ENCODE results near the gene LRRC74B.

LRRC74B gene

GRCh38 chr22:21026783-21027692, 18.7 kb upstream of the LRRC74B start:
- Histone ChIP-seq H3K79me2 (ENCODE audit: insufficient read depth, low read length) (no peaks in the 10 kb centered on the region), H3K9me2 (replicated peaks; ENCODE audit: insufficient read depth, low read length) (no peaks in the 10 kb centered on the region), H3K36me3 (ENCODE audit: low read length) (no peaks in the 10 kb centered on the region), H3K4me3 (ENCODE audit: insufficient read depth, low read length, poor library complexity, severe bottlenecking) (no peak overlapping the region), H3K4me2 (ENCODE audit: low read depth, low read length, poor library complexity, severe bottlenecking) (no peak overlapping the region), H3F3A (ENCODE audit: insufficient read depth) (no peaks in the 10 kb centered on the region), H3K27ac (ENCODE audit: low read depth, low read length) (no peak overlapping the region), H3K9ac (ENCODE audit: low read length) (no peak overlapping the region), H2AFZ (ENCODE audit: low read depth, low read length, severe bottlenecking) (no peak overlapping the region), H3K9me3 (ENCODE audit: insufficient read depth, low read length) (no peaks in the 10 kb centered on the region), H4K20me1 (ENCODE audit: low read depth, low read length) (no peaks in the 10 kb centered on the region), H3K27me3 (ENCODE audit: low read length) (no peaks in the 10 kb centered on the region)
- TF ChIP-seq EZH2phosphoT487 (conservative IDR thresholded peaks at IDR 0.05; ENCODE audit: low read length): no peak
- TF ChIP-seq CTCF (IDR thresholded peaks at IDR 0.05; ENCODE audit: insufficient read depth, low read length, poor library complexity, severe bottlenecking): no peak

- no peak overlapping the region for H3K4me3 ChIP-seq (ENCODE audit: insufficient read depth, low read length, poor library complexity, severe bottlenecking)
- H3F3A ChIP-seq (ENCODE audit: insufficient read depth): no peaks in the 10 kb centered on the region
- no peaks in the 10 kb centered on the region for H3K36me3 ChIP-seq (ENCODE audit: low read length)
- H4K20me1 ChIP-seq (ENCODE audit: low read depth, low read length): no peaks in the 10 kb centered on the region
- TF ChIP-seq EZH2phosphoT487 (conservative IDR thresholded peaks at IDR 0.05; ENCODE audit: low read length): no peak
- TF ChIP-seq CTCF (IDR thresholded peaks at IDR 0.05; ENCODE audit: insufficient read depth, low read length, poor library complexity, severe bottlenecking): no peak
- no peaks in the 10 kb centered on the region for H3K9me2 ChIP-seq (replicated peaks; ENCODE audit: insufficient read depth, low read length)
- H3K79me2 ChIP-seq (ENCODE audit: insufficient read depth, low read length): no peaks in the 10 kb centered on the region
- no peak overlapping the region for H3K4me2 ChIP-seq (ENCODE audit: low read depth, low read length, poor library complexity, severe bottlenecking)
- H3K27ac ChIP-seq (ENCODE audit: low read depth, low read length): no peak overlapping the region
- no peak overlapping the region for H2AFZ ChIP-seq (ENCODE audit: low read depth, low read length, severe bottlenecking)
- no peak overlapping the region for H3K9ac ChIP-seq (ENCODE audit: low read length)
- H3K27me3 ChIP-seq (ENCODE audit: low read length): no peaks in the 10 kb centered on the region
- H3K9me3 ChIP-seq (ENCODE audit: insufficient read depth, low read length): no peaks in the 10 kb centered on the region
Observed at GRCh38 chr22:21028277-21029251, 17.2 kb upstream of the LRRC74B start.

GRCh38 chr22:21029486-21030025, 16.2 kb upstream of the LRRC74B start:
- H3K9ac ChIP-seq (ENCODE audit: low read length): no peak overlapping the region
- H3K4me3 ChIP-seq (ENCODE audit: insufficient read depth, low read length, poor library complexity, severe bottlenecking): no peak overlapping the region
- H3K36me3 ChIP-seq (ENCODE audit: low read length): no peaks in the 10 kb centered on the region
- no peaks in the 10 kb centered on the region for H3K9me3 ChIP-seq (ENCODE audit: insufficient read depth, low read length)
- H3K79me2 ChIP-seq (ENCODE audit: insufficient read depth, low read length): no peaks in the 10 kb centered on the region
- no peaks in the 10 kb centered on the region for H4K20me1 ChIP-seq (ENCODE audit: low read depth, low read length)
- H3K4me2 ChIP-seq (ENCODE audit: low read depth, low read length, poor library complexity, severe bottlenecking): no peak overlapping the region
- H3K27ac ChIP-seq (ENCODE audit: low read depth, low read length): no peak overlapping the region
- no peaks in the 10 kb centered on the region for H3K9me2 ChIP-seq (replicated peaks; ENCODE audit: insufficient read depth, low read length)
- no peak overlapping the region for H2AFZ ChIP-seq (ENCODE audit: low read depth, low read length, severe bottlenecking)
- H3K27me3 ChIP-seq (ENCODE audit: low read length): no peaks in the 10 kb centered on the region
- TF ChIP-seq CTCF (IDR thresholded peaks at IDR 0.05; ENCODE audit: insufficient read depth, low read length, poor library complexity, severe bottlenecking) (no peak), EZH2phosphoT487 (conservative IDR thresholded peaks at IDR 0.05; ENCODE audit: low read length) (no peak)
- no peaks in the 10 kb centered on the region for H3F3A ChIP-seq (ENCODE audit: insufficient read depth)
